Left forelimb (tissue), 1 donor: Measurements from ENCODE around the gene NPC2.

Experiments used
- DNase-seq: peaks from one replicate; pipeline ENCODE4 v3.0.0-alpha.2; 2018; ENCODE audit warnings: low spot score

The NPC2 gene

DNA sequence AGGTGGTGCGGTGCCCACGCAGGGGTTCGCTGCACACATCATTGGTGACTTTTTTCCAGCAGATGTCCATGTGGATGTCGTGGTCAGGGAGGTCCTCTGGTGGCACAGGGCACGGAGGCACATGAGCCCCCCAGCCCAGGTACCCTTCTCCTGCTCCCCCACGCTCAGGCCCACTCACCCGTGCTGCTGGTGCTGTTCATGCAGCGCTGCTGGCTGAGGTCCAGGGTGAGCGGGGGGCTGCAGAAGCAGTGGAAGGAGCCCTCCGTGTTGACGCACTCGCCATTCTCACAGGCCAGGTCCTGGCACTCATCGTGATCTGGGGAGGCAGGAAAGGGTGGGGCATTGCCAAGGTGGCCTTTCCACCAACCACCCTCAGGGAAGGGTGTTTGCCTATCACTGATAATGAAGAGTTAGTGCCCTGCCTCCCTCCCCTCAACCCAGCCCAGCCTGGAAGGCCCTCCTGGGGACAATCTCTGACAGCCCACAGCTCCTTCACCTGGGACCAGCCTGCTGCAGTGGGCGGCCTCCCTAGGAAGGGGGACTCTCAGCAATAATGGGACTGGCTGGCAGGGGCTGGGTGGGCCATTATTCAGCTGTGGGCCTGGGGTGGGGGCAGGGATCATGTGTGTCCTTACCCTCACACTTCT is 10.3 kb upstream of the NPC2 start:
- DNase-seq: peak; percentile 49

DNA sequence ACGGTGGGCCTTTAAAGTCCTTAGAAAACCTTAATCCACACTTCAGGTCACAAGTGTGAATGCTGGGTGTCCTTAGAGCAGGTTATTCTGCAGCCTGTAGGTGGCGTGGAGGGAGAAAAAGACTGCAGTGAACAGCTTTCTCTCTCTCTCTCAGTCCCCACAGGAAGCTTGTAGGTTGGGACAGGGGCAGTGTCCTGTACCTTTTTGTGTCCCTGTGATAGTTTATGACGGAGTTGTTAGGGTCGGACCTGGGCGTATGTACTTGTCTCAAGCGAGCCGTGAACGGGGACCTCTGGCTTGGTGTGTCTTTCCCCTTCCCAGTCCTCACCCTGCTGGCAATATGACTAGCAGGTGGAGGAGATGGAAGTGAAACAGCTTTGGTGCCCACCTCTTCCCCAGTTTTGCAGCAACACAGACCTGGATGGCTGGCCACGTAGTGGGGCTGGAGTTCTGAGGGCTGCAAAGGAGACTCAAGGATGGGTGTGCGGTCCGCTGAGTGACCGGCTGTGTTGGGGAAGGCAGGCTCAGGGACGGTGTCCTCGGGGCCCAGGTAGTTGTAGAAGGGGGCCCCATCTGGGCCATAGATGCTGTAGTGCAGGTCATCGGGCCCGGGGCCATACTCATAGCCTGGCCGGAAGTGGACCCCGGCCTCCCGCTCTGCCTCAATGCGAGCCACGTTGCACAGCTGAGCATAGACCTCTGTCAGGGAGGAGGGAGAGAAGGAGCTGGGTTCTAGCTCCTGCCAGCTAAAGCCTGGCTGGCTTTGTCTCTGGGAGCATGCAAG is 9.3 kb upstream of the NPC2 start:
- DNase-seq: no peak

DNA sequence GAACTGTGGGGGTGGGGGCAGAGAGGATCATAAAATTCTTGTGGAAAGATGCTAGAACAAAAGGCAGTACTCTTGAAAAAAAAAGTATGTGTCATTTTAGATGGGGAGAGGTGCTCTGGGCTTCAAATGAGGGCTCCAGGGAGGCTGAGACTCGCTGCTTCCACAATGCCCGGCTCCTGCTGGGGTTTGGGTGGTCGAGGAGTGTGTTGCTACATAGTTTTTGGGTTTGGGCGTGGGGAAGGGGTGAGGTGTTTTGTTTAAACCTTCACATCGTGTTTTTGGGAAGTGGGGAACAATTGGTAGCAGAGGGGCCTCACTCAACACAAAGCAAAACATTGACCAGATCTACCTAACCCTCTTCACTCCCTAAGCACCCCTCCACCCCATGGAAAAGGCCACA is 8.6 kb upstream of the NPC2 start:
- no peak for DNase-seq

DNA sequence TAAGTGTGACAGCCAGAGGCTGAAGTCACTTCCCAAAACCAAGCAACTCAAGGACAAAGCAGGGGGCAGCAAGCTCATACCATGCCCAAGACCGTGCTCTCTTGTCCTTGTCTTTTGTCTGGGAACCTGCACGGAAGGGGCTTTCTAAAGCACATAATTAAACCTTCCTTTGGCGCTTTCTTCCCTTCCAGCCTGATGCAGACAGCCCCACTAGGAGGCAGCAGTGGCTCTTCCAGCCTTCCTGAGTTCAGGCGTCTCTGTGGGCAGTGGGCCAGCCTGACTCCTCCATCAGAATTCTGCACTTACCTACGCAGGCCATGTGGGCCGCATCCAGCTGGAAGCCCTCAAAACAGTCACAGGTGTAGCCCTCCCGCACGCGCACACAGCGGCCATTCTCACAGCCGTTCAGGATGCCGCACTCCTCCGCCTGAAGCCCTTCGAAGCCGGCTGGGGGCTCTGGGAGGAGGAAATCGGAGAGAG is 8.1 kb upstream of the NPC2 start:
- peak; percentile 88 for DNase-seq

DNA sequence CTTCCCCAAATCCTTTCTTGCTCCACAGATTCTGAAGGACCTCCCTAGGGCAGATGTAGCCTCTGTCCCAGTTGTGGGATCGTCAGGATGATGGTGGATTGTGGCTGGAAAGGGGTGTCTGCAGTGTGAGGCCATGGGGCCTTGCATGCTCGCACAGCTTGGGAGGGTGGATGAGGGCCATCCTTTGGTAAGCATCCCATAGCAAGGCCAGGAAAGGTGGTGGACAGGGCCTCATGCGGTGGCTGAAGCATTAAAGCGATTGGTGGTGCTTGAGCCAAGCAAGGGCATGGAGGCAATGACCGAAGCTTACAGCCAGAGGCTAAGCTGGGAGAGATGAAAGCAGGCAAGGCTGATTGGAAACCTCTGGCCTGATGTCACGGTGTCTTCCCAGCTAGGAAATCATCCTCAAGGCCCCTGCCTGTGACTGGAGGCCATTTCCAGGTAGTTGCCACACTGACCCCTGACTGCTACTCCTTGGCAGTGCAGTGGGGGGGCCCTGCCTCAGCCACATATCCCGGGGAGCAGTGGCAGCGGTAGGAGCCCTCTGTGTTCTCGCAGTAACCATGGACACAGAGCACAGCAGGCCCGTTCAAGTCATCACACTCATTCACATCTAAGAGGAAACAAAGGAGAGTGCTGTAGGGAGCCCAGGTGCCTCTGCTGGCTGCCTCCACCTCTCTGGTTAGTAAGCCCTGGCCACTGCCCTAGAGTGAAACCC is 7.5 kb upstream of the NPC2 start:
- no peak for DNase-seq

DNA sequence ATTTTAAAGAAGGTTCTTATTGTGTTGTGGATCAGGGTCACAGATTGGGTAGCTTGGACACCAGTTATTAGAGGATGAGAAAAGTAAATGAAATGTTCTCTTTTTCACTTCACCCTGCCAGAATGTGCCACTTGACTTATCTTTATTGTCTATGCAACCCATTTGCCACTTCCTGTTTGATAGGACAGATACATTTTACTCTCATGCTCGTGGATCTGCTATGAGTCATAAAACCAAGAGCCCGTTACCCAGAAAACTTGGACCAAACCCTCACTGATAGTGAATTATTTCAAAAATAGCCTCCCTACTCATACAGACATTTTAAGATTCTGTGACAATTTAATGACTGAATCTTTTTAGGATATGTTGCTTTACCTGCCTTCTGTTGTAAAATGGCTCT is 2.3 kb upstream of the NPC2 start:
- DNase-seq: no peak

DNA sequence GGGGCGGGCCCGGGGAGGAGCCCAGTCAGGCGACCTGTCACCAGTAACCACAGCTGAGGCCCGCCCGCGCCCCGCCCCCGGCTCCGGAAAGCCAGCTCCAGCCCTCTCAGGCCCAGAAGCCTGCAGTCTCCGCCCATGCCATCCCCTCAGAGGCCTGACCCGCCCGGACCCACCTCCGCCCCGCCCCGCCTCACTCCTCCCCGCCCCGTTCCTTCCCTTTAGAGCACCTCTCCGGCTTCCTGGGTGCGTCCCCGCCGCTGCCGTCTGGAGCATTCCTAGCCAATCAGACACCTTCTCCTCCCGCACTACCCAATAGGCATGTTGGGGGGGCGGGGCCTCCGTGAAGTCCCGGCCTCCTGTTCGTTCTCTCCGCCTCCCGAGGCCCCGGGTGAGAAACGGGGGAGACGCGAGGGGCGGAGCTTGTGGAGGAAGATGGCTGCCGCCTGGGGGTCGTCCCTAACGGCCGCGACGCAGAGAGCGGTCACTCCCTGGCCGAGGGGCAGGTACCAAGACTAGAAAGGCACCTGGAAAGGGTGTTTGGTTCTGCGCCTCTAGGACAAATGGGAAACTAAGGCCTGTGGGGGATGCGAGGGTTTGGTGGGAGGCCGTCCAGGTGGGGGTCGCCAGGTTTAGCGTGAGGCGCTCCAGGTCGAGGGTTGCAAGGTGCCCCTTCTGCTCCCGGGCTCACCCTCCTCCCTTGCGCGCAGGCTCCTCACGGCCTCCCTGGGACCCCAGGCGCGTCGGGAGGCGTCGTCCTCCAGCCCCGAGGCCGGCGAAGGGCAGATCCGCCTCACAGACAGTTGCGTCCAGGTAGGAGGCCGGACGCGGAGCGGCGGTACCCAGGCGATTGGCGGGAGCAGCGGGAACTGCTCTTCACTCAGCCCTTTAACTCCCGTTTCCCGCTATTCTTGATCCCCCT is 497 bp upstream of the NPC2 start, which contains the start of gene ISCA2:
TSS of gene ISCA2 (plus strand) at position 423 of the 919 bp plus-strand sequence. CDS start at position 433, 10 bp downstream.
- DNase-seq: peak; percentile 99

DNA sequence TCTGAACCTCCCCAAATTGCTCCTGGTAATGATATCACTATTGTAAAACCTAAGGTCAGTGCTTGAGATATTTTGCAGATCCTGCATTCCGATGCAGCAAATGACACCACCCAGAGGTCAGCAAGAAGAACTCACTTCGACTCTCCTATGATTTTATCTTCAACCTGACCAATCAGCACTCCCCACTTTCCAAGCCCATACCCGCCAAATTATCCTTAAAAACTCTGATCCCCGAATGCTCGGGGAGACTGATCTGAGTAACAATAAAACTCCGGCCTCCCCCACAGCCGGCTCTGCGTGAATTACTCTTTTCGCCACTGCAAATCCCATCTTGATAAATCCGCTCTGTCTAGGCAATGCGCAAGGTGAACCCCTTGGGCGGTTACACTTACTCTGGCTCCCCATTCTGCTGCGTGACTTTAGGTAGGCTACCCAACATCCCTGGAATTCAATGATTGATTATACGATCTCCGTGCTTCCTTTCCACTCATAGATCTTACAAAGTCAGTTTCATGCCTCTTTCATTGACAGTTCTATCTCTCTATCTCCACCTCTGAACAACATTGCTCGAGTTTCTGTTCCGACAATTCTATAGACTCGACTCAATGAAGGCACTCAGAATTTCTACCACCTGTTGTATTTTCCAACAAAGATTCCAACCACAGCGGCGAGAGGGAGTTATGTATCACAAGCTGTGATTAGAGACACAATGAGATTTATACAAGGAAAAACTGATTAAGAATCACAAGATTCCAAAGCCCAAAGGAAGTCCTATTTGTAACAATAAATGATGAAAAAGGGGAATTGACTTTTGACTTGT is 939 bp downstream of the NPC2 start:
- DNase-seq: no peak

DNA sequence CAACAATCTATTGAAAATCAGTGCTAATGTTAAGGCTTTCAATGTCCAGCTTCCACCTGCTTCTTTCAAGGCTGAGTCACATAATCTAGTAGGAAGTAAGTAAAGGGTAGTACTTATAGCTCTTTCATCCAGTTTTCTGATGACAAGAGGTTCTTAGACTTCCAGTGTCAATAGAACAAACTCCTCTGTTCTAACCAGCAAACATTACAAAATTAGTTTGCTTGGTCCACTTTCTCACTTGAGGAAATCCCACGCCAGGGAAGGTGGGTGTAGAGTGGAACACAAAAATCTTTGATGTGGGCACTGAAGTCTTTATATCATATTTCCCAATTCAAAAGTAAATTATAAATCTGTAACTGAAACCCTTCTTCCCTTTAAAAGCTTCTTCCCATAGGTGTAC is 2.6 kb downstream of the NPC2 start:
- no peak for DNase-seq

DNA sequence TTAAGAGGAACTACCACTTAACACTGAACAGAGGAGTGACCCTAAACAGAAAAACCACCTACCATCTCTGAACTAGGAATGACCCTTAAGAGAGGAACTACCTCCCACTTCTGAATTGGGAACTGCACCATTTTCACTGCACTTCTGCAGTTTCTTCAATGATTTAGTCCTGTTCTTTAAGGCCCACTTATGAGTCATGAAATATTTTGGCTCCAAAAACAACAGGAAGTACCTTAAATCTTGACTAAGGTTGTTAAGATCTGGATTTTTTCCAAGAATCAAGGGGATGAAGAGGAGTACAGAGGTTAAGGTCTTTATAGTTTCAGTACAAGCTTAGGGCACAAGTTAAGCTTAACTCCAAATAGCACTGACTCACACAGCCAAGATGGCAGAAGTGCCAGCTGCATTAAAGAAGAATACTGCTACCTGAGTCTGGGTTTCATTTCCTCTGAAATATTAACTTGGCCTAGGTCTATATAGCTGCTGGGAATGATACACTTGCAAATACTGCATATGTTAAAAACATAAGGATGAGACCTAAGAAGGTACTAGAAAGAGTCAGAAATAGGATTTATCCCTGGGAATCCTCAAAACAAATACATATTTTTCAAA is 4.2 kb downstream of the NPC2 start:
- DNase-seq: no peak

DNA sequence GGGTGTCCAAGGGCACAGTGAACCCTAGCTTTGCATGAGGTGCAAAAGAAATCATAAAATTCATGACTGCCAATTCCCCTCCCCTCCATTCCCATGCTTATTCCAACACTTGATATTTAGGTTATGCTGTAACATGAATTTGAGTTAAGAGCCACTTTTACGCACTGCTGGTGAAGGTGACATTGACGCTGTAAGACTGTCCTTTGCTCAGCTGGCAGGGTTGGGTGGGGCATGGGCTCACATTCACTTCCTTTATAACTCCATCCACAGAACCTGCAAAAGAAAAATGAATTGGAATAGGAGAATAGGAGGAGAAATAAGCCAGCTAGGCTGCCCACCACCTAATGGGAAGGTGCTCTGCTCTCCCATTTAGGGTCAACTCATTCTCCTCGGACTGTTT is 6.9 kb downstream of the NPC2 start:
- DNase-seq: no peak

DNA sequence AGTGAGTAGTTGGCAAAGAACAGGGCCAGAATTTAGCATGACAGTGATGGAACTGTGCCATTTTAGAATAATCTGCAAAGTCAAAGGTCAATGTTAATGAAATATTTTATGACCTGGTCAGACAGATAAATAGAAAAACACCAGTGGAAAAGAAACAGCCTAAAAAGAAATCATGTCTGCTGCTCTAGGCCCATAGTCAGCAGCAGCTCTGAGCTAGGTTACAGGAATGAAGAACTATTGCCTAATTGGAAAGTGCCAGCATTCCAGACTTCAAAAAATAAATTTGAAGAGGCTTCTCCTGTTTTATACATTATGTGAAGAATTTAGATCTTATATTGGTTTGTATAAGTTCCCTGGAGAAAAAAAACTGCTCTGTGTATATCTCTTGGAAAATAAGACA is 9.8 kb downstream of the NPC2 start:
- no peak for DNase-seq

DNA sequence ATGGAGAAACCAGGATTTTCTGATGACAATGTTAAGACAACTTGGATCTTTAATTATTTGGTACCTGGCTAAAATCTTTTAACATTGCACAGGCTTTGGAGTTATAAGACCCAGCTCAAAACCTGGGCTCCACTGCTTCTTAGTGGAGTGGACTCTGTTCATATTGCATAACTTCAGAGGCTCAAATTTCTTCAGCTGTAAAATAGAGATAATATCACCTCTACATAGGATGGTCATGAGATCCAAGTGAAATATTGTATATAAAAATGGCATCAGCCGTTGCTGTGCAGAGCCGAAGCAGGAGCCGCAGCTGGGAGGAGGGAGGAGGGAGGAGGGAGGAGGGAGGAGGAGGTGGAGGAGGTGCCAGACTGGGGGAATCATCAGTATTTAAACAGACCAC is 10.5 kb downstream of the NPC2 start:
- DNase-seq: no peak

DNA sequence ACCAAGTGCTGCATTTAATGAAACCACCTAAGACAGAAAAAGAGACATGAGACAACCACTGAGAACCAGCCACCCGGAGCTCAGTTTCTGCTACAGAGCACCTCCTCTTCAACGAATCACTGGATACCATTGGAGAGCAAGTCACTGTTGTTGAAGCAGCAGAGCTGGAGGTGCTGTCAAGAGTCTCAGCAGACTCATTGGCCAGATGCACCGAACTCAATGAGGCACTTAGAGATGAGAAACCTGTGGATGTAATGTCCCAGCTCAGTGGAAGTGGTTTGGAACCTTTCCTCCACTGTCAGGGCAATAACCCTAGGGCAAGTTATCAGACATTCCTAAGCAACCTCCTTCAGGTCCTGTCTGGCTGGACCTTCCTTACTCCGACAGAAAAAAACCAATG is 13.1 kb downstream of the NPC2 start:
- no peak for DNase-seq

DNA sequence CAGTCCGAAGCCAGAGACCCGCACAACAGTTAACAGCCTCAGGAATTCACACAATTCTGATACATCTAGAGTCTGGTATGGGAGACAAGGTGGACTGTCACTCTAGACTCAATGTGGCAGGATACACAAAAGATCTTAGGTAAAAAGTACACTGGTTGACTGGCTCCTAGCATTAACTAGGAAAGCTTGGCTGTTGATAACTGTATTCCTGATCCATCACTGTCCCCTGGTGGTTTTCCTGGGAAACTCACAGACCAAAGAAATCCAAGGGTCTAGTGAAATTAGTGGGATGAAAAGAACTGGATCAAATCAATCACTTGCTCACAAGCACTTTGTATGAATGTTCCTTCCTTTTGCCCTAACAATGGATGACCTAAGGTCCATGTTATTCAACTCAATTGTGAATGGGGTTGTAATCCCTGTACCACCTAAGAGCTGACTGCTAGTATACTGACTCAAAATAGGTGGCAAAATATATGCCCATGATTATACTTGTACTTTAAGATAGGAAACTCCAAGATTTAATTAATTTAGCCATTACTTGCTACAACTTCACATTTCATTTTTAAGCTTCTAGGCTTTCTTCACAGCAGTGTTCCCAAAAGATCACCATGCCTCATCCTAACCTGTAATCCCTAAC is 14.0 kb downstream of the NPC2 start:
- DNase-seq: no peak

DNA sequence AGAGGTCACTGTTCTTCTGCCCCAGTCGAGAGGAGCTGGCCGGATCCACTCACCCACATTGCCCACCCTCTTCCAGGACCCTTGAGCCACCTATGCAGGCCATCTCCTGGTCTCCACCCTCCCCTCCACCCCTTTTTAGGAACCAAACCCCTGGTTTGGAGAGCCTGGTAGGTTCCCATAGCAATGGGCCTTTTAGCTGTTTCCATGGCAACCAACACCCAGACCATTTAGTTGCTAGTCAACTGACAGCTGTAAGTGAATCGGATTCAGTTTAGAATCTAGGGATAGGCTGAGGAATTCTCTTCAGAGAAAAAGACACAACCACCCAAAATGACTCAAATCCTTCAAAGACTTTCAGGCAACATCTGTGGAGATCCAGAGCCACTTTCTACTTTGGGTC is 16.5 kb downstream of the NPC2 start:
- DNase-seq: no peak

DNA sequence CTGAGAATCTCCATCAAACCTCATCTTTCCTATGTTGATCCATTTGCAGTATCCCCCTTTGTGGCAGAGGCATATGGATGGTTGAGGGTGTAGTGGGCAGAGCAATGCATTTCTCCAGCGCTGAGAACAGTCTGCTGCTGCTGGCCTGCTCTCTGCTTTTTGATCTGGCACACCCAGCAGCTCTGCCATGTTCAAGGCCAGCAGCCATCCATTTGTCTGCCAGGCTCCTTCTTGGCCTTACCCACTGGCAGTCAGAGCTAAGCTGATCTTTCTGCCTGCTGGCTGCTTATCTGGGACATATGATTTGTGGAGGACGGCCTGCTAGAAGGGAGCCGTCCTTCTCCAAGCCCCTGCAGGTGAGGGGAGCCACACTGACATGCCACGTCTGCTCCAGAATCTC is 17.0 kb downstream of the NPC2 start:
- DNase-seq: no peak

DNA sequence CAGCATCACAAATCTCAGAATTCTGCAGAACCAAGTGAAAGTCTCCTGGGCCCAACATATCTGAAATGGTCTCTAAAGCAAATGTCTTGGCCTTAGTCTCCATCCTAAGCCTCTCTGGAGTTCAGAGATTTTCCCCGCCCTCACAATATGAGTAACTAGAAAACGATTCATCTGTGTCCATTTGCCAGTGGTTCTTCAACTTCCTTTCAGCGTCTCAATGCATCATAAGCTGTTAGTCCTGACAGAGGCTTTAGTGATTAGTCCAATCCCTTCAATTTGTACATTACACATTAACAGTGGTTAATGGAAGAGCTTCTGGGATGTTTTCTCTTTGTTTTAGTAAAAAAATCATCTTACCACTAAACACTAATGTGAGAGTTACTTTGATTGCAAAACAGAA is 17.4 kb downstream of the NPC2 start:
- DNase-seq: no peak

DNA sequence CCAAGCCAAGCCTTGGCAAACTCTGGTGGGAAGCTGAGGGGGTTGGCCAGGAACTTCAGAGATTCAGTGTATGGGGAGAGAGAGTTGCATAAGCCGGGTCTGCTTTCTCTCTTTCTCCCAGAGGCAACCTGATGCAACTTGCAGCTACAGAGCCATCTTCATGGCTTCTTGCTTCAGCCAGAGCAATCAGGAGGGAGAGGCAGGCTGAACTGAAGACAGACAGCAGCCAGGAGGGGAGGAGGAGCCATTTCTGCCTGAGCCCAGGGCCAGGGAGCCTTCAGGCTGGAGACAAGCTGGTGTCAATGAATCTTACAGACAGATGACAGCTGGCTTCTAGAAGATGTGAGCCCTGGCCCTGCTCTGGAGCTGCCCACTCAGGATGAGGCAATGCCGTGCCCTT is 18.7 kb downstream of the NPC2 start:
- no peak for DNase-seq

DNA sequence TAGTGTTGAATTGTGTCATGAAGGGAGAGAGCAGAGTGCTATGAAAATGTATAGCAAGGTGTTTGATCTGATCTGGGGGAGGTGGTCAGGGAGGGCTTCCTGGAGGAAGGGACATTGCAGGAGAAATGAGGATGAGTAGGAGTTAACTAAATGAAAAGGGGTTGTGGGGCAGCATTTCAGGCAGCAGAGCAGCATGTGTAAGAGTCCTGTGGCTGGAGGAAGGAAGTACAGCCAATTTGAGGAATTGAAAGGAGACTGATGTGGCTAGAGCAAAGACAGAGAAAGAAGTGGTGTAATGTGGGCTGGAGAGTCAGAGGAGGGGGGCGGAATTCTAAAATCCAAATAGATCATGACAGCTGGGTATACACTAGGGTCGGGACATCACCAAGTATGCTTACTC is 20.5 kb downstream of the NPC2 start:
- DNase-seq: no peak
